Mesenchymal stem cell (in vitro differentiated cells and primary cell): ENCODE data around the gene SDHA.

Source experiments
- DNase-seq: peaks from one replicate; pipeline ENCODE4 v3.0.0-alpha.2; 2013
- H2AFZ ChIP-seq: one replicate; pipeline ENCODE4 v1.6.1; 2013; ENCODE audit warnings: low read depth, mild to moderate bottlenecking, control low read depth, inconsistent platforms, low read length, moderate library complexity
- H2AK5ac ChIP-seq: 2 replicates; pipeline ENCODE4 v1.6.1; 2013; ENCODE audit warnings: low read length, moderate library complexity, mild to moderate bottlenecking, inconsistent platforms; ENCODE audit not compliant: severe bottlenecking
- H2BK120ac ChIP-seq: one replicate; pipeline ENCODE4 v1.6.1; 2013; ENCODE audit warnings: low read depth, mild to moderate bottlenecking, inconsistent platforms, low read length, moderate library complexity
- H2BK12ac ChIP-seq, 2 experiments: one replicate each; pipeline ENCODE4 v1.6.1; 2013; ENCODE audit warnings: inconsistent platforms in 2 of 2, low read length in 2 of 2, mild to moderate bottlenecking in 2 of 2, moderate library complexity in 2 of 2, control low read depth in 1 of 2
- H2BK15ac ChIP-seq: one replicate; pipeline ENCODE4 v1.6.1; 2013; ENCODE audit warnings: mild to moderate bottlenecking, low read depth, inconsistent platforms; ENCODE audit not compliant: poor library complexity, severe bottlenecking
- H2BK5ac ChIP-seq: 2 replicates; pipeline ENCODE4 v1.6.1; 2013; ENCODE audit warnings: low read depth, mild to moderate bottlenecking, low read length, control low read depth, inconsistent platforms; ENCODE audit not compliant: poor library complexity, severe bottlenecking
- H3K14ac ChIP-seq, 2 experiments: one replicate each; pipeline ENCODE4 v1.6.1; 2013; ENCODE audit warnings: inconsistent platforms in 2 of 2, low read length in 2 of 2, control low read depth in 1 of 2, mild to moderate bottlenecking in 1 of 2, moderate library complexity in 1 of 2
- H3K18ac ChIP-seq, 2 experiments: one replicate each; pipeline ENCODE4 v1.6.1; 2013; ENCODE audit warnings: inconsistent platforms in 2 of 2, low read length in 2 of 2, control low read depth in 1 of 2, low read depth in 1 of 2, mild to moderate bottlenecking in 1 of 2
- H3K23ac ChIP-seq, 2 experiments: one replicate each; pipeline ENCODE4 v1.6.1; 2013; ENCODE audit warnings: inconsistent platforms in 2 of 2, low read length in 2 of 2, mild to moderate bottlenecking in 2 of 2, moderate library complexity in 2 of 2, control low read depth in 1 of 2
- H3K27ac ChIP-seq: 2 replicates; pipeline ENCODE4 v1.5.1; 2013; ENCODE audit warnings: mild to moderate bottlenecking, moderate library complexity, low read length, control low read depth, inconsistent platforms; ENCODE audit not compliant: poor library complexity, severe bottlenecking
- H3K27me3 ChIP-seq, 2 experiments: 2 replicates each; pipeline versions ENCODE4 v1.6.1 to v1.7.0; 2013; ENCODE audit warnings: low read length in 2 of 2, mild to moderate bottlenecking in 2 of 2, moderate library complexity in 2 of 2, control low read depth in 1 of 2, inconsistent platforms in 1 of 2; ENCODE audit not compliant: control insufficient read depth in 1 of 2, insufficient read depth in 1 of 2
- H3K36me3 ChIP-seq, 2 experiments: 2 replicates each; pipeline versions ENCODE4 v1.6.1 to v1.7.0; 2013; ENCODE audit warnings: low read length in 2 of 2, control low read depth in 1 of 2, inconsistent platforms in 1 of 2, low read depth in 1 of 2, mild to moderate bottlenecking in 1 of 2; ENCODE audit not compliant: insufficient read depth in 2 of 2, control insufficient read depth in 1 of 2
- H3K4ac ChIP-seq, 2 experiments: one replicate each; pipeline ENCODE4 v1.6.1; 2013; ENCODE audit warnings: inconsistent platforms in 2 of 2, low read length in 2 of 2, mild to moderate bottlenecking in 2 of 2, moderate library complexity in 2 of 2, control low read depth in 1 of 2, low read depth in 1 of 2
- H3K4me1 ChIP-seq: 2 replicates; pipeline ENCODE4 v1.6.1; 2013; ENCODE audit warnings: low read depth, low read length, control low read depth; ENCODE audit not compliant: control insufficient read depth, insufficient read depth
- H3K4me2 ChIP-seq: 2 replicates; pipeline ENCODE4 v1.6.1; 2013; ENCODE audit warnings: low read length, mild to moderate bottlenecking, inconsistent platforms; ENCODE audit not compliant: poor library complexity, severe bottlenecking
- H3K4me3 ChIP-seq, 2 experiments: 2 replicates each; pipeline versions ENCODE4 v1.5.1 to v1.7.0; 2013; ENCODE audit warnings: low read length in 2 of 2, mild to moderate bottlenecking in 2 of 2, control low read depth in 1 of 2, low read depth in 1 of 2; ENCODE audit not compliant: insufficient read depth in 1 of 2
- H3K79me1 ChIP-seq: replicated peaks from 2 replicates; pipeline ENCODE4 v1.6.1; 2013; ENCODE audit warnings: mild to moderate bottlenecking, control low read depth, low read length, inconsistent platforms; ENCODE audit not compliant: poor library complexity, severe bottlenecking
- H3K9ac ChIP-seq: 2 replicates; pipeline ENCODE4 v1.7.0; 2013; ENCODE audit warnings: mild to moderate bottlenecking, low read length, moderate library complexity
- H3K9me3 ChIP-seq: 2 replicates; pipeline ENCODE4 v1.7.0; 2013; ENCODE audit warnings: mild to moderate bottlenecking, low read length; ENCODE audit not compliant: control insufficient read depth
- H4K8ac ChIP-seq: one replicate; pipeline ENCODE4 v1.6.1; 2013; ENCODE audit warnings: inconsistent platforms, mild to moderate bottlenecking, low read length, moderate library complexity
- H4K91ac ChIP-seq: one replicate; pipeline ENCODE4 v1.6.1; 2013; ENCODE audit warnings: mild to moderate bottlenecking, low read length, inconsistent platforms
- WGBS: methylation state at CpG from one replicate; pipeline ENCODE4 v1.1.7; 2013; ENCODE audit warnings: mixed read lengths; 5-methylcytosine and 5-hydroxymethylcytosine counted together

Gene SDHA

DNA sequence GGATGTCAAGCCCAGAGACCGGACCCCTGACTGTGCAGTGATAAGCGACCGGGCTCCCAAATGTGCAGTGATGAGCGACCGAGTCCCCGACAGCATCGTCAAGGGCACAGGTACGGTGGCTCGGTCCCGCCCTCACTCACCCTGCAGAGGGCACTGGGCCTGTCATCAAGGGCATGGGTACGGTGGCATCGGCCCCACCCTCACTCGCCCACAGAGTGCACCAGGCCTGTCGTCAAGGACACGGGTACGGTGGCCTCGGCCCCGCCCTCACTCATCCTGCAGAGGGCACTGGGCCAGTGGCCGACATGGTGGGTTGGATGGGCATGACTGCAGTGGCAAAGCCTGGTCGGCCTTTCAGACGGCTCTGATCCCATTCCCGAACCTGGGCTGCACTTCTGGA is 36.6 kb upstream of the SDHA start:
- Histone ChIP-seq H3K27me3 (peaks cover 5 to 51% of the 10 kb centered on the region in 2 experiments), H2BK120ac (no peak overlapping the region), H3K23ac (no peak overlapping the region), H2BK5ac (no peak overlapping the region), H3K9me3 (no peaks in the 10 kb centered on the region), H3K14ac (no peak overlapping the region), H2BK12ac (no peak overlapping the region), H4K91ac (peak overlapping the region; percentile 25), H3K4me2 (no peak overlapping the region), H3K4me3 (no peak overlapping the region), H2BK15ac (no peak overlapping the region), H3K4me1 (no peaks in the 10 kb centered on the region), H4K8ac (no peak overlapping the region), H3K79me1 (no peaks in the 10 kb centered on the region), H3K27ac (no peak overlapping the region), H2AK5ac (no peak overlapping the region), H3K9ac (no peak overlapping the region), H3K4ac (no peak overlapping the region), H2AFZ (no peak overlapping the region), H3K18ac (no peak overlapping the region), H3K36me3 (no peaks in the 10 kb centered on the region)
- WGBS, result 88% methylated on average over 22 of the region's 22 CpGs
- no peak for DNase-seq

DNA sequence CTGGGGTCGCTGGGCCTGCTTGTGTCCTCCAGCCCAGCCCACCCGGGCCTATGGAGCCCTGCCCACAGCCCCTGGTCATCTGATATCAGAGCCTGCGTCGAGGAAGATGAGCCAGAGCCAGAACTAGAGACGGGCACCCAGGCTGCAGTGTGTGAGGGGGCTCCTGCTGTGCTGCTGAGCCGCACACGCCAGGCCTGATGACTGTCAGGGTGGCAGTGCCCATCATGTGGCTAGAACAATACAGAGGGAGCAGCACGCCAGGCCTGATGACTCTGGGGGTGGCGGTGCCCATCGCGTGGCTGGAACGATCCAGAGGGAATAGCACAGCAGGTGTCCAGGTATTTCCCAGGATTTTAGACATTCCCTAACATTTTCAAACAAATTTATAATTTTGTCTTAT is 36.0 kb upstream of the SDHA start:
- Histone ChIP-seq H3K4me1 (no peaks in the 10 kb centered on the region), H3K36me3 (no peaks in the 10 kb centered on the region), H2BK120ac (no peak overlapping the region), H3K27ac (no peak overlapping the region), H2AK5ac (no peak overlapping the region), H3K9me3 (no peaks in the 10 kb centered on the region), H3K4me3 (no peak overlapping the region), H3K27me3 (peaks cover 5 to 51% of the 10 kb centered on the region in 2 experiments), H3K4me2 (no peak overlapping the region), H2BK15ac (no peak overlapping the region), H2BK5ac (no peak overlapping the region), H4K91ac (no peak overlapping the region), H3K23ac (no peak overlapping the region), H3K9ac (no peak overlapping the region), H4K8ac (no peak overlapping the region), H2BK12ac (no peak overlapping the region), H3K4ac (no peak overlapping the region), H3K79me1 (no peaks in the 10 kb centered on the region), H2AFZ (no peak overlapping the region), H3K14ac (no peak overlapping the region), H3K18ac (no peak overlapping the region)
- DNase-seq, result no peak
- WGBS, result 95% methylated on average over 12 of the region's 12 CpGs

DNA sequence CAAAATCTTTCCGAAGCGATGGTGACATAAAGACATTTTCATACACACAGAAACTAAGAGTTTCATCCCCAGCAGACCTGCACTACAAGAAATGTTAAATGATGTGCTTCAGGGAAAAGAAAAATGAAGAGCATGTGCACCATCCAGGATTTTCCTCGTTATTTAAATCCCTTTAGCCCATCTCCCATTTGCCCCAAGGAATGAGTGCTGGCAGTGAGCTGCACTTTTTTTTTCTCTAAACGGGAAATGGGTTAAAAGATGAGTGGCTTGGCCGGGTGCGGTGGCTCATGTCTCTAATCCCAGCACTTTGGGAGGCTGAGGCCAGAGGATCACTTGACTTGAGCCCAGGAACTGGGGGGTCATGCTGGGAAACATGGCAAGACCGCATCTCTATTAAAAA is 33.6 kb upstream of the SDHA start:
- Histone ChIP-seq H3K27me3 (peaks cover 0 to 32% of the 10 kb centered on the region in 2 experiments), H2BK12ac (no peak overlapping the region), H3K9me3 (no peaks in the 10 kb centered on the region), H3K4me1 (peaks cover 9% of the 10 kb centered on the region), H2AFZ (no peak overlapping the region), H3K4me3 (no peak overlapping the region), H3K79me1 (no peaks in the 10 kb centered on the region), H2BK15ac (no peak overlapping the region), H3K14ac (no peak overlapping the region), H3K18ac (no peak overlapping the region), H3K9ac (no peak overlapping the region), H4K8ac (no peak overlapping the region), H3K36me3 (no peaks in the 10 kb centered on the region), H2BK120ac (no peak overlapping the region), H4K91ac (no peak overlapping the region), H3K4me2 (no peak overlapping the region), H3K27ac (no peak overlapping the region), H3K4ac (no peak overlapping the region), H2BK5ac (no peak overlapping the region), H2AK5ac (no peak overlapping the region), H3K23ac (no peak overlapping the region)
- 89% methylated on average over 4 of the region's 7 CpGs for WGBS
- no peak for DNase-seq

DNA sequence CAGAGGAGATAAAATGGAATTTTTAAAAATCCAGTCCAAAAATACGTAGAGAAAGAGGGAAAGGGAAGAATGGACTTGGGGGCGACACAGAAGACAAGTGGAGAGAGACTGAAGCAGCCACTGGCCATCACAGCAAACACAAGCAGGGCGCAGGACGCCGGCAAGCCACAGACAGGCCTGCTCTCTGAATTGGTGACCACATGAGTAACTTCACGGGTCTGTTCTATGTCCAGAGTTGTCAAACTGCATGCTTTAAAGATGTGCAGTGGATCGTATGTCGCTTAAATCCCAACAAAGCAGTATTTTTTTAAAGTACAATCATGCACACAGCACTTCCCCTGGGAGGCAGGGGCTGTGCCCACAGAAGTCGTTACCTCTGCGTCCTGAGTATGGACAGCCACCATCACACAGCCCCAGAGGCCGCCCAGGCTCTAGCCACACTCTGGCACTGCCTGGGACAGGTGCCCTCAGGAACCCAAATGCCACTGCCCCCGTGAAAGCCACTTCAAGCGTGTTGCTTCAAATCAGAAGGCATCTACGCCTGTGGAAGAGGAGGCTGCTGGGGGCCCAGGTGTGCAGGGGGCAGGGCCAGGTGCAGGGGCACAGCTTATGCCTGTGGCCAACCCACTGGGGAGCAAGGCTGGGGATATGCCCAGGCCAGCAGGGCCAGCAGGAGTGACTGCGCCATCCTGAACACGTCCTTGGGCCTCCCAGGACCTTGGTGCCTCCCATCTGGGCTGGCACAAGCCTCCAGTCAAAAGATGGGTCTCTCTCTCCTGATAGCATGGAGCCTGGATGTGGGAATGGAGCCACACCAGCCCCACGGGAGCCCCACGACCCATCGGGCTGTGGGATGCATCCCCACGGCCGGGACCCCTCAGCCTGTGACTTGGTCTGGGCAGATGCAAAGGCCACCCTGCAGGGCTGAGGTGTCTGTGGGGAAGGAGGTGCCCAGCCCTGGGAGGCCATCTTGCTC is 32.7 kb upstream of the SDHA start:
- Histone ChIP-seq H3K18ac (no peak overlapping the region), H3K4ac (no peak overlapping the region), H3K4me1 (peaks cover 10% of the 10 kb centered on the region), H2BK120ac (no peak overlapping the region), H4K8ac (no peak overlapping the region), H3K4me2 (no peak overlapping the region), H2BK15ac (no peak overlapping the region), H3K14ac (no peak overlapping the region), H4K91ac (no peak overlapping the region), H2BK12ac (no peak overlapping the region), H2AK5ac (no peak overlapping the region), H3K36me3 (no peaks in the 10 kb centered on the region), H3K4me3 (no peak overlapping the region), H3K23ac (peak overlapping the region in 1 of 2 experiments; percentile 27), H3K9ac (no peak overlapping the region), H3K9me3 (no peaks in the 10 kb centered on the region), H3K27me3 (peaks cover 0 to 30% of the 10 kb centered on the region in 2 experiments), H3K79me1 (no peaks in the 10 kb centered on the region), H2AFZ (no peak overlapping the region), H3K27ac (no peak overlapping the region), H2BK5ac (no peak overlapping the region)
- DNase-seq, result peak; percentile 80
- 62% methylated on average over 21 of the region's 21 CpGs for WGBS
